HS-27A (cell line): ENCODE data around the gene ANKRD2.

Experiments used
- DNase-seq: peaks from one replicate; pipeline ENCODE4 v3.0.0-alpha.2; 2012; ENCODE audit warnings: low read depth, missing footprints

The ANKRD2 gene

GRCh38 chr10:97596101-97597082 is 23.8 kb downstream of the ANKRD2 start:
- DNase-seq: no peak

GRCh38 chr10:97597778-97598177 is 25.2 kb downstream of the ANKRD2 start:
- DNase-seq: no peak

GRCh38 chr10:97598407-97599271 is 26.1 kb downstream of the ANKRD2 start:
- no peak for DNase-seq

GRCh38 chr10:97599272-97599619 is 26.7 kb downstream of the ANKRD2 start:
- DNase-seq: no peak

GRCh38 chr10:97600616-97601015 is 28.0 kb downstream of the ANKRD2 start:
- DNase-seq: no peak

- no peak for DNase-seq
Measured at GRCh38 chr10:97601268-97602215, 29.0 kb downstream of the ANKRD2 start.

GRCh38 chr10:97607095-97607636 is 34.6 kb downstream of the ANKRD2 start:
- DNase-seq: no peak

GRCh38 chr10:97608991-97609561 is 36.5 kb downstream of the ANKRD2 start:
- no peak for DNase-seq

GRCh38 chr10:97611473-97611872 is 38.9 kb downstream of the ANKRD2 start:
- no peak for DNase-seq

GRCh38 chr10:97612386-97612785 is 39.8 kb downstream of the ANKRD2 start:
- no peak for DNase-seq

- no peak for DNase-seq
Measured at GRCh38 chr10:97618285-97618684, 45.7 kb downstream of the ANKRD2 start.

- DNase-seq: no peak
Measured at GRCh38 chr10:97618733-97619132, 46.2 kb downstream of the ANKRD2 start.

- DNase-seq: no peak
Measured at GRCh38 chr10:97623277-97623676, 50.7 kb downstream of the ANKRD2 start.

- DNase-seq: no peak
Measured at GRCh38 chr10:97627731-97628130, 55.2 kb downstream of the ANKRD2 start.

GRCh38 chr10:97628228-97628627 is 55.6 kb downstream of the ANKRD2 start:
- DNase-seq: no peak

- DNase-seq: no peak
Measured at GRCh38 chr10:97629289-97629688, 56.7 kb downstream of the ANKRD2 start.

GRCh38 chr10:97631098-97631497 is 58.5 kb downstream of the ANKRD2 start:
- DNase-seq: no peak

GRCh38 chr10:97632949-97633884 is 60.6 kb downstream of the ANKRD2 start, which contains the start of gene MORN4:
TSS of gene MORN4 (minus strand) at chr10:97633500. CDS start at chr10:97619653, 13,847 bp downstream.
- DNase-seq: no peak
